ENCODE results near the gene ZNF667. TPM values are rescaled to one million over a fixed set of nuclear protein-coding genes. Genes with fewer than 3 reads are reported as not detected.
A peak's percentile ranks its signal among the peaks of the same experiment; 100 is the strongest.

Gene ZNF667
- total RNA-seq, 1 donor = 2.6 TPM

DNA sequence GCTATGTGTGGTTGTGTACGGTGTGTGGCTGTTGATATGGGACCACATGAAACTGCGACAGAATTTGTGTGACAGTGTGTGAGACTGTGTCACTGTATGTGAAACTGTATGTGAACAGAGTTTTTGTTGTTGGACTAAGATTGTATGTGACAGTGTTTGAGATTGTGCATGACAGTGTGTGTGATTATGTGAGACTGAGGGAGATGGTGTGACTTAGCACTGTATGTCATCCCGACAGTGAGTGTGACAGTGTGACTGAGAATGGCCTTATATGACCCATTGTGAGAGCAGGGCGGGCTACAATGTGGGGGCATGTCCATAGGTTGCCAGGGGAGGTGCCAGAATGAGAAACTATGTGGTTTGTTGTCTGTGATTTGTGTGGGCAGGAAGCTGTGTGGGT is 72.1 kb downstream of the ZNF667 start:
- DNase-seq (ENCODE audit: low read depth) = no peak
- TF ChIP-seq CTCF (IDR thresholded peaks at IDR 0.05; ENCODE audit: insufficient read depth, low read depth, low read length) = no peak
- H3K4me3 ChIP-seq (ENCODE audit: low read depth, low read length) = peak overlapping the region; percentile 93

DNA sequence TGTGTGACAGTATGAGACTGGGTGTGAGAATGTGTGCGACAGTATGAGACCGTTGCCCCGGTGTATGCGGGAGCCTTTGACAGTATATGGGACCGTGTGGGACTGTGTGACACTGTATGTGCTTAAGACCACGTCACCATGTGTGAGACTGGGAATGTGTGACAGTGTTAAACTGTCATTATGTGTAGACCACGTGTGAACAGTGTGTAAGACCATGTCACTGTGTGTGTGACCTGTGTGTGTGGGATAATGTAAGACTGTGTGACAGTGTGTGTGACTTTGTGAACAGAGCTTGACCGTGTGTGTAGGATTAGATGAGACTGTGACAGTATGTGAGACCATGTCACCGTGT is 72.5 kb downstream of the ZNF667 start:
- H3K4me3 ChIP-seq (ENCODE audit: low read depth, low read length) = peak overlapping the region; percentile 93
- no peak for DNase-seq (ENCODE audit: low read depth)
- no peak for TF ChIP-seq CTCF (IDR thresholded peaks at IDR 0.05; ENCODE audit: insufficient read depth, low read depth, low read length)

- TF ChIP-seq CTCF (IDR thresholded peaks at IDR 0.05; ENCODE audit: insufficient read depth, low read depth, low read length) = no peak
- peak within 1 kb of the TSS; percentile 93 for H3K4me3 ChIP-seq (ENCODE audit: low read depth, low read length)
- DNase-seq (ENCODE audit: low read depth) = peak; percentile 97
Observed at GRCh38 chr19:56403764-56404704, 73.1 kb downstream of the ZNF667 start, which contains the start of gene ZNF583. TSS of gene ZNF583 (plus strand) at chr19:56404332. CDS start at chr19:56407115, 2,783 bp downstream.

DNA sequence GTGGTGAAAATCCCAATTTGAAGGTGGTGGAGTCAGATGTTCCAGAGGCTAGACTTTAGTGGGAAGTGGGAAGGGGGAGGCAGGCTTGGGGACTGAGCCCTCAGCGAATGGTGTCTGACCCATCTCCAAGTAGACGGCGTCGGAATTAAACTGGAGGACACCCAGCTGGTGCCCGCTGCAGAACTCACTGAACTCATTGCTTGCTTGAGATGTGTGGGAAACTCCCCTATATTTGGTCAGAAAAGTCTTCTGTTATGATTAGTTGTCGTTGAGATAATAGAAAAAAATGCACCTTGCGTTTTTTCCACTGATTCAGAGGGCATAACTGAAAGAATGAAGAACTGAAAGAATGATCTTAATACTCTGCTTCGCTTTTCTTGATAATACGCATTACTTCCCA is 73.9 kb downstream of the ZNF667 start:
- no peak for TF ChIP-seq CTCF (IDR thresholded peaks at IDR 0.05; ENCODE audit: insufficient read depth, low read depth, low read length)
- H3K4me3 ChIP-seq (ENCODE audit: low read depth, low read length) = peak overlapping the region; percentile 93
- peak; percentile 16 for DNase-seq (ENCODE audit: low read depth)

DNA sequence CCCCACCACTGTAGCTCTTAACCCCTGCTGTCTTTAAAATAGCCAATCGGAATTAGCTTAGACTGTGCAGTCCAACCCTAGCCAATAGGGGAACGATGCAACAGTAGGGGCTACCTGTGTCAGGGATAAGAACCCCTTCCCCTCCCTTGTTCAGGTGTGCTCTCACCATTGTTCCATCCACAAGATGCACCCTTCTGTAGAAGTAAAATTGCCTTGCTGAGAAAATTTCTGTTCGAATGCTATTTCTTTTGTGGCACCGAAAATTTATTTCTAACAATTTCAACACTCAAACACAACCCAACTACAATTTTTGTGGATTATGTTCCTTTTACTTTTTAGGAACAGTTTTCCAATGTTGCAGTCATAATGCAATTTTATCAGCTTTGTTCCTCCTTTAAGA is 76.7 kb downstream of the ZNF667 start:
- H3K4me3 ChIP-seq (ENCODE audit: low read depth, low read length) = no peak overlapping the region
- no peak for TF ChIP-seq CTCF (IDR thresholded peaks at IDR 0.05; ENCODE audit: insufficient read depth, low read depth, low read length)
- DNase-seq (ENCODE audit: low read depth) = no peak

DNA sequence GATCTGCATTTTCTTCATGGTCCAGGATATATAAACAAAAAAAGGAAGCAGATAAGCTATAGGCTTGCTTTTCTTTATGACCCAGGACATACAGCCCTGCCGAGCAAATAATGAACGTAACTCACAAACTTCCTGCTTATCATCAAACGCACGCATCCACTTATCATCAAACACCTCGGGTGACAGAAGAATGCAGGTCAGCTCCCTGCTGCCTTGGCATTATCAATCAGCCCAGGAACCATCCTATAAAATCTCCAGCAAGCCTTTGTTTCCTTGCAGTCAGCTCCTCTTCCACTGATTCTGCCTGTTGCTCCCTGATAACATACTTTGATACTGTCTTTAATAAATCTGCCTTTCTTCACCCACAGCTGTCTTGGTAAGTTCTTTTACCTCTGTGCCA is 78.3 kb downstream of the ZNF667 start:
- DNase-seq (ENCODE audit: low read depth) = no peak
- TF ChIP-seq CTCF (IDR thresholded peaks at IDR 0.05; ENCODE audit: insufficient read depth, low read depth, low read length) = no peak
- H3K4me3 ChIP-seq (ENCODE audit: low read depth, low read length) = no peak overlapping the region
